CD4-positive, alpha-beta T cell treated with Interleukin-21 for 1 hour (primary cell): ENCODE measurements around the gene CES2.
A peak's percentile ranks its signal among the peaks of the same experiment; 100 is the strongest.
"Not testable (repeated sequence)": the region's sequence is repeated elsewhere in the genome, so short reads cannot be mapped to it uniquely, and the experiment has no call there.

Experiments used
- DNase-seq: peaks from one replicate; pipeline ENCODE4 v3.0.0-alpha.2; 2020

CES2 gene

GRCh38 chr16:66955363-66956153, 20.2 kb downstream of the CES2 start:
- DNase-seq = not testable (repeated sequence)

- DNase-seq = not testable (repeated sequence)
These were observed 20.8 kb downstream of the CES2 start for GRCh38 chr16:66956154-66956457.

- no peak for DNase-seq
These were observed 23.8 kb downstream of the CES2 start for GRCh38 chr16:66958857-66959703.

GRCh38 chr16:66959704-66960161, 24.4 kb downstream of the CES2 start:
- no peak for DNase-seq

- DNase-seq = no peak
These were observed 25.0 kb downstream of the CES2 start for GRCh38 chr16:66960270-66960669.

- DNase-seq = peak; percentile 63
These were observed 25.9 kb downstream of the CES2 start, which contains the start of gene CES3 for GRCh38 chr16:66961065-66961744. TSS of gene CES3 (plus strand) at chr16:66961266. CDS start at chr16:66961308, 42 bp downstream.

GRCh38 chr16:66961914-66962313, 26.6 kb downstream of the CES2 start:
- no peak for DNase-seq

GRCh38 chr16:66964049-66964448, 28.7 kb downstream of the CES2 start:
- DNase-seq = no peak

- DNase-seq = no peak
These were observed 33.5 kb downstream of the CES2 start for GRCh38 chr16:66968847-66969246.

- DNase-seq = no peak
These were observed 35.7 kb downstream of the CES2 start for GRCh38 chr16:66970775-66971720.

- DNase-seq = no peak
These were observed 37.7 kb downstream of the CES2 start for GRCh38 chr16:66972983-66973382.

- DNase-seq = no peak
These were observed 38.4 kb downstream of the CES2 start for GRCh38 chr16:66973716-66974115.

- not testable (repeated sequence) for DNase-seq
These were observed 39.0 kb downstream of the CES2 start for GRCh38 chr16:66974156-66974931.

GRCh38 chr16:66974932-66975246, 39.6 kb downstream of the CES2 start:
- DNase-seq = peak; percentile 76

GRCh38 chr16:66975302-66975893, 40.1 kb downstream of the CES2 start:
- DNase-seq = no peak

GRCh38 chr16:66976746-66977145, 41.4 kb downstream of the CES2 start:
- DNase-seq = no peak

- peak; percentile 85 for DNase-seq
These were observed 42.2 kb downstream of the CES2 start for GRCh38 chr16:66977341-66978113.

GRCh38 chr16:66979011-66979717, 43.8 kb downstream of the CES2 start:
- no peak for DNase-seq

GRCh38 chr16:66983033-66983432, 47.7 kb downstream of the CES2 start:
- DNase-seq = no peak

GRCh38 chr16:66984892-66985311, 49.6 kb downstream of the CES2 start:
- DNase-seq = peak; percentile 25
